Heart left ventricle (tissue), 13 donors: Measurements from ENCODE around the gene LAMB3.

Experiments used
- POLR2A ChIP-seq, 2 donors: fragments of 450-650 bp; IDR thresholded peaks; one replicate each; pipeline ENCODE4 v1.6.1; 2017; ENCODE audit warnings: antibody characterized with exemption in 2 of 2, mild to moderate bottlenecking in 2 of 2, moderate library complexity in 2 of 2
- TF ChIP-seq, protein P1 (sequence below), 12 donors: fragments of 200-600 bp; sonication (generic) in 4 of 12; IDR thresholded peaks; one replicate each; pipeline versions ENCODE4 v1.5.0 to v1.8.0; 2018 to 2022; ENCODE audit warnings: antibody characterized with exemption in 12 of 12, mild to moderate bottlenecking in 5 of 12
- donor health status: ischemic (EF 13 %, LVEDD 7.1; RV severe dilation, severe dysfunction).
- donor health status: DM: no; HTN: yes; CAD: no.
- donor health status: DM: no; HTN: no; CAD: no.
- donor health status: ischemic (EF 25% LVEDD 6.9; RV normal size, moderate dysfunction).
- donor health status: ischemic (EF 25% LVEDD 5.7; RV mildly dilated, moderate dysfunction).
- donor health status: ischemic (EF 35%, LVEDD 5.7; RV mildly dilated, moderate dysfunction).
- donor health status: nonischemic (EF 11% LVEDD 7.7; RV severe dilation, severe dysfunction).
- donor health status: DM: yes; HTN: yes; CAD: no.
- donor health status: PGD.
- donor health status: ischemic (EF 29% LVEDD 5.4; RV normal size, mild dysfunction).
- donor health status: nonischemic (EF 23%, LVEDD 6.1; RV moderate dilation, normal function).

DNA sequence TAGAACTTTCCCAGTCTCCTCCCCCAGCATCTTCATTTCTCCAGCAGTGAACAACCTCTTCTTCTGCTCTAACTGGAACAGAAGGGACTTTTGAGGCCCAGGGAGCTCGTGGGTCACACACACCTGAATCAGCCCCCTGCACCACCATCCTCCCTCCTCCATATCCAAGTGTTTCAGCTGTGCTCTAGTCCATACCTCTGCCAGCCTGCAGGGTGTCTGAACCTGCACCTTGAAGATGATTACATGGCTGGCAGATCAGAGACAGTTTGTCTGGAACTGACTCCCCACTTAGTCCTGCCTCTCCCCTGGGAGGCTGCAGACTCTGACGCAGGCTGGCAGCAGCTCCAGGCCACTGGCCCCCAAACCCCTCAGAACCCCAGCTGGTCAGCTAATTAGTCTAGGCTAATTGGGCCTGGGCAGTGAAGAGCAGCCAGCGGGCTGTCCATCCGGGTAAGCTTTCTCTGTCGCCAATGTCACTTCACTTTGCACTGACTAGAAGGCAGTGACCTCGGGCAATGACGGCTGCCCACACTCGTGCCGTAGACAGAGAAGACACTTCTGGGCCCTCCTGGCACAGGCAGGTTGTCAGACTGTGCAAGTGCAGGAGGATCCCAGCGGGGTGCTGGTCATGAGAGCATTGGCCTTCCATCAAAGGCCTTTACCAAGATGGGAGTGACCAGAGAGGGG lies 56.5 kb downstream of the LAMB3 start:
- TF ChIP-seq, protein P1, sequence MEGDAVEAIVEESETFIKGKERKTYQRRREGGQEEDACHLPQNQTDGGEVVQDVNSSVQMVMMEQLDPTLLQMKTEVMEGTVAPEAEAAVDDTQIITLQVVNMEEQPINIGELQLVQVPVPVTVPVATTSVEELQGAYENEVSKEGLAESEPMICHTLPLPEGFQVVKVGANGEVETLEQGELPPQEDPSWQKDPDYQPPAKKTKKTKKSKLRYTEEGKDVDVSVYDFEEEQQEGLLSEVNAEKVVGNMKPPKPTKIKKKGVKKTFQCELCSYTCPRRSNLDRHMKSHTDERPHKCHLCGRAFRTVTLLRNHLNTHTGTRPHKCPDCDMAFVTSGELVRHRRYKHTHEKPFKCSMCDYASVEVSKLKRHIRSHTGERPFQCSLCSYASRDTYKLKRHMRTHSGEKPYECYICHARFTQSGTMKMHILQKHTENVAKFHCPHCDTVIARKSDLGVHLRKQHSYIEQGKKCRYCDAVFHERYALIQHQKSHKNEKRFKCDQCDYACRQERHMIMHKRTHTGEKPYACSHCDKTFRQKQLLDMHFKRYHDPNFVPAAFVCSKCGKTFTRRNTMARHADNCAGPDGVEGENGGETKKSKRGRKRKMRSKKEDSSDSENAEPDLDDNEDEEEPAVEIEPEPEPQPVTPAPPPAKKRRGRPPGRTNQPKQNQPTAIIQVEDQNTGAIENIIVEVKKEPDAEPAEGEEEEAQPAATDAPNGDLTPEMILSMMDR (IDR thresholded peaks at IDR 0.05), result no peak
- TF ChIP-seq POLR2A (IDR thresholded peaks at IDR 0.05), result no peak
